Activated T-cell treated with anti-CD3 and anti-CD28 coated beads for 24 hours (primary cell): Measurements from ENCODE around the gene HSPA4L.
A peak's percentile ranks its signal among the peaks of the same experiment; 100 is the strongest.

ENCODE experiments used
- DNase-seq: peaks from one replicate; pipeline ENCODE4 v3.0.0-alpha.2; 2020; ENCODE audit warnings: low read depth

The HSPA4L gene

GRCh38 chr4:127782275-127783025 lies at the start of gene HSPA4L:
TSS of gene HSPA4L (plus strand) at chr4:127782322. CDS start at chr4:127782551, 229 bp downstream.
- DNase-seq = peak; percentile 49

GRCh38 chr4:127732623-127733328 lies 49.3 kb upstream of the HSPA4L start:
- DNase-seq = no peak

- no peak for DNase-seq
Measured at GRCh38 chr4:127734976-127735375, 47.1 kb upstream of the HSPA4L start.

DNA sequence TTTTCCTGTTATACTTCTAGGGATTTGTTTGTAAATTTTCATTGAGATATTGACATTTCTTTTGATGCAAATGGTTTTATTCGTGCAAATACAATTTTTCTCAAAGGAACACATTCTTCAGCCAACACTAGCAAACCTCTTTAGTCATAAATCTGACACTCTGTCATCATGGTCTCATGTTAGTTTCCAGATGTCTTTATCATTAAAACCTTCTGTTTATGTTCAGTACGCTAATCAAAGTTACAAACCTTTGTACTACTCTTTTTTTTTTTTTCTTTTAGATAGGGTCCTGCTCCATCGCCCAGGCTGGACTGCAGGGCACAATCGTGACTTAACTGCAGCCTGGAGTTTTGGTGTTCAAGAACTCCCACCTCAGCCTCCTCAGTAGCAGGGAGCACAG lies 44.8 kb upstream of the HSPA4L start:
- DNase-seq = no peak

DNA sequence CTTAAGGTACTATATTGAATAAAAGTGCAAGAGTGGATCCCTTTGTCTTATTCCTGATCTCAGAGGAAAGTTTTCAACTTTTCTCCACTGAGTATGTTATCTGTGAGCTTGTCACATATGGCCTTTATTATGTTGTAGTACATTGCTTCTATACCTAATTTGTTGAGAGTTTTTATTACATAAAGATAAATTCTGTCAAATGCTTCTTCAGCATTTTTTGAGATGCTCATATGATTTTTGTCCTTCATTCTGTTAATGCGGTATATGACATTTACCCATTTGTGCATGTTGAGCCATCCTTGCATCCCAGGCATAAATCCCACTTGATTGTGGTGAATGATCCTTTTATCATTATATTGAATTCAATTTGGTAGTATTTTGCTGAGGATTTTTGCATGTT lies 40.9 kb upstream of the HSPA4L start:
- DNase-seq = no peak

GRCh38 chr4:127747883-127748282 lies 34.2 kb upstream of the HSPA4L start:
- DNase-seq = no peak

DNA sequence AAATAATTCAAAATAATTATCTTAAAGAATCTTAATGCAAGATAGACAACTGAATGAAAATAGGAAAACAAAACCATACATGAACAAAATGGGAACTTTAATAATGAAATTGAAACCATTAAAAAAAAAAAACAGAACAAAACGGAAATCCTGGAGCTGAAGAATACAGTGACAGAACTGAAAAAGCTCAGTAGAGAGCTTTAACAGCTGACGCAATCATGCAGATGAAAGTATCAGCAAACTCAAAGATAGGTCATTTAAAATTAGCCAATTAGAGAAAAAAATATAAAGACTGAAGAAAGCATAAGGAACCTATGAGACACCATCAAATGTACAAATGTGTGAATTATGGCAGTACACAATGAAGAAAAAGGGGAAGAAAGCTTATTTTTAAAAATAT lies 33.2 kb upstream of the HSPA4L start:
- no peak for DNase-seq

DNA sequence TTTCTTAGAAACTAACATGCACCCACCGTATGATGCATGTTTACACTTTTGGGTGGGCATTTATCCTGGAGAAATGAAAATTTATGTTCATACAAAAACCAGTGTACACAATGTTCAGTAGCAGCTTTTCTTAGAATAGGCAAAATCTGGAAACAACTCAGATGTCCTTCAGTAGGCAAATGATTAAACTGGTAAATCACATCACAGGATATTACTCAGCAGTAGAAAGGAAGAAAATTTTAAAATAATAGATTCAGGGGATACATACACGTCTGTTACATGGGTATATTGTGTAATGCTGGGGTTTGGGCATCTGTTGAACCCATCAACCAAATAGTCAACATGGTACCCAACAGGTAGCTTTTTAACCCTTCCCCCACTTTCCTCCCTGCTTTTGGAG lies 25.2 kb upstream of the HSPA4L start:
- DNase-seq = no peak

- DNase-seq = no peak
Measured at GRCh38 chr4:127759228-127759820, 22.8 kb upstream of the HSPA4L start.

DNA sequence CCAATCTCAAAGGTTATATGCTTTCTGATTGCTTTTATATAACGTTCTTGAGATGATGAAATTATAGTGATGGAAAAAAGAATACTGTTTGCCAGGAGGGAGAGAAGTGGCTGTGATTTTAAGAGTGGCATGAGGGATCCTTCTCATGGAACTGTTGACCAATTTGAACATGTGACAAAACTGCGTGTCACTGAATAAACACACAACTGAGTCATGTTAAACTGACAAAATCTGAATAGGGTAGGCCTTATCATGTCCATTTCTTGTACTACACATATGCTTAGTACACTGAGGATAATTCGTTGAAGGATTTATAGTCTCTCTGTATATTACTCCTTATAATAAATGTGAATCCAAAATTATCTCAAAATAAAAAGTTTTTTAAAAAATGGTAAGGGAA lies 22.2 kb upstream of the HSPA4L start:
- DNase-seq = no peak

GRCh38 chr4:127771535-127772275 lies 10.4 kb upstream of the HSPA4L start:
- DNase-seq = no peak

GRCh38 chr4:127772769-127773671 lies 9.1 kb upstream of the HSPA4L start:
- no peak for DNase-seq

- DNase-seq = no peak
Measured at GRCh38 chr4:127775843-127776242, 6.3 kb upstream of the HSPA4L start.

- DNase-seq = no peak
Measured at GRCh38 chr4:127776620-127777019, 5.5 kb upstream of the HSPA4L start.

DNA sequence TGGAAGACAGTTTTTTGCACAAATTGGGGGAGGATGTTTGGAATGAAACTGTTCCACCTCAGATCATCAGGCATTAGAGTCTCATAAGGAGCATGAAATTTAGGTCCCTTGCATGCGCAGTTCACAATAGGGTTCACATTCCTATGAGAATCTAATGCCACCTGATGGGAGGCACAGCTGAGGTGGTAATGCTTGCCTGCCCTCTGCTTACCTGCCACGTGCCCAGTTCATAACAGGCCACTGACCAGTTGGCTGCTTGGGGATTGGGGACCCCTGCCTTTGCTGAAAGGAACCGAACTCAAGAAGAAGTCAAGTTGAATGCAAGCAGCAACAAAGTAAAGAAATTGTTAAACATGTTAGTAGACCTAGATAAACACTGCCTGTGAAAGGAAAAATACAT lies 4.6 kb upstream of the HSPA4L start:
- DNase-seq = no peak

GRCh38 chr4:127778102-127778501 lies 4.0 kb upstream of the HSPA4L start:
- DNase-seq = no peak

DNA sequence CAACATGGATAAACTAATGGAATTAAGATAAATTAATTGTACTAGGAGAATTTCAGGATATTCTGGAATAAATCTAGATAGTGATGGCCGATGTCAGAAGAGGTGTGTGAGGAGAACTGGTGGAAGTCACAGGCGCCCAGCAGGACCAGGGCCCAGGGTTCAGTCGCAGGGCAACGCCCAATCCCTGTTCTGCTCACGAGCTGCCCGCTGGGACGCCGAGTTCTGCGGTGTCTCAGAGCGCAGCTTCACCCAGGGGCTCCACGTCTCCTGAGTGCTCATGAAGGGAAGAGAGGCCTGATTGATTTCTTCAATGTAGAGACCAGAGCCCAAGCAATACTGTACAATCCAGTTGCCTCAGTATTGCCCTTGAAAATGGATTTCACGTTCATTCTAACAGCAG lies 1.5 kb upstream of the HSPA4L start:
- no peak for DNase-seq

DNA sequence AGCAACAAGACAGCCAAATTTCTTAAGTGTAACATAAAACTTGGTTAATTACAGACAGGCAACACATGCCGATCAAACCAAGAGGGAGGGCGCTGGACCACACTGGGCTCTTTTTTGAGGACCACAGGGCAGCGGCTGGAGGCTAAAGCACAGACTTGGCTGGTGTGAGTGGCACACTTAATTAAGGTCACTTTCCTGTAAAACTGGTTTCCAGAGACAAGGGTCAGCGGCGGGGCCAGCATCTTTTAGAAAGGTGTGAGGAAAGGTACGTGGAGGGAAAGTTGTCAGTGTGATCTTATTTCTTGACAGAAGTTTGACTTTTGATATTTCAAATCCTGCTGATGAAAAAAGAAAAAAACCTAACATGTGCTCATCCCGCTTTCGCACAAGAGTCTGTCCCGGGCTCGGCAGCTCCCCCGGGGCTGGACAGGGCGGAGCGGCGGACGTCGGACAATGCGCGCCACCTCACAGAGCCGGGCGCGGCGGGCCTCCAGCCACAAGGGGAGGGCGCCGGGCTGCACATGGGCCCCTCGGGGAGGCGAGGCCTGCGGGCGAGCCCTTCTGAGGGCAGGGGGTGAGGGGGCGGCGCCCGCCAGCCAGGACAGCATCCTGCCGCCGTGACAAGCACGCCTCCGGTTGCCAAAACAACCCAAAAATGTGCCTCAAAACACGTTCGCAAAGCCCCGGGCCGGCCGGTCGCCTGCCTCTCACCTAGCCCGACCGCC lies 660 bp upstream of the HSPA4L start:
- peak; percentile 1 for DNase-seq

GRCh38 chr4:127782025-127782274 lies 172 bp upstream of the HSPA4L start:
- DNase-seq = no peak

DNA sequence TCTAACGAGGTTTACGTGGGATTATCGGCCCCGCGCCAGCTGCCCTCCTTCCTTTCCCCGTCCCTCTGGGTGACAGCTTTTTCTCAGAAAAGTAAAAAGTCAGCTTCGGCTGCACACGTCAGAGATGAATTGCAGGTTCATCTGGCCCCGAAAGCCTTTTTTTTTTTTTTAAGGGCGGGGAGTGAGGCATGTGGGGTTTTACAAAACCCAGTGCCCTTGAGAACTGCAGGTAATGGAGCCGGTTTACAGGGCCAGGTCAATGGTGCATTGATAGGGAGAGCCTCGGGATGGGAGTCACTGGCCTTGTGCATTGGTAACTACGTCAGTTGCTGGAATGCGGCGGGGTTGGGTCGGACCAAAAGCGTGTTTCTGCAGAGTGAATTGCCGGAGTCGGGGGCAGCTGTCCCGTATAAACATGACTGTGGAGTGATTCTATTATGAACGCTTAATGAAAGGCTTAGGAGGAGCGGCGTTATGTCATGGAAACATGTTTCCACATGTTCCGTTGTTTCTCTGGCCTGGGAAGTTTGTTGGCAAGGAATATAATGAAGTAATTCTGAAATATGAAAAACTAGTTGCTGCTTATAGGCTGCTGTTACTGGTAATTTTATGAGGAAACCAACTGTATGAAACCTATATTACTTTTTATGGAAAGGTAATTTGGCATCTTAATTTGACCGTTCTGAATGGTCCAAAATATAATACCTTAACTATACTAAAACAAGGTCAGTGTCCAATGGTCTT lies 1.1 kb downstream of the HSPA4L start:
- no peak for DNase-seq
